Measurements from ENCODE around the gene APLP1.

APLP1 gene

DNA sequence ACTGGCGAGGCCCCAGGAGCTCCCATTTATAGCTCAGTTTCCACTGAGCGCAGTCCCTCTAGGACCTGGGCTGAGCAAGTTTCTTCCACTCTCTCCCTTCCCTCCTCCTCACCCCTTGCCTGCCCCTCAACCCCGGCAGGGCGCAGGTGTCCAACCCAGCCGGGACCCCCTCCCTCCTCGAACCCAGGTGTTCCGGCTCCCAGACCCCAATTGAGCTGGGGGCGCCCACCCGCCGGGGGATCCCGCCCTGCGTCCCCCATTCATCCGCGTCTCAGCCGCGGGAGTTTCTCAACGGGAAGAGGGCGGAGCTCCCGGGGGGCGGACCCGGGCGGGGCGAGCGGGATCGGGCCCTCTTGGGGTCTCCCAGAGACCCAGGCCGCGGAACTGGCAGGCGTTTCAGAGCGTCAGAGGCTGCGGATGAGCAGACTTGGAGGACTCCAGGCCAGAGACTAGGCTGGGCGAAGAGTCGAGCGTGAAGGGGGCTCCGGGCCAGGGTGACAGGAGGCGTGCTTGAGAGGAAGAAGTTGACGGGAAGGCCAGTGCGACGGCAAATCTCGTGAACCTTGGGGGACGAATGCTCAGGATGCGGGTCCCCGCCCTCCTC, 11.7 kb upstream of the APLP1 start, which contains the start of gene KIRREL2:
Gene KIRREL2 (plus strand): TSS at position 366 of the 604 bp plus-strand sequence. CDS start 209 bp downstream, at position 575.
- TF ChIP-seq ZFX (IDR thresholded peaks at IDR 0.05; ENCODE audit: borderline replicate concordance) (no peak), CTCF (IDR thresholded peaks at IDR 0.05) (no peak)
- no peak within 1 kb of the TSS for H3K27ac ChIP-seq

DNA sequence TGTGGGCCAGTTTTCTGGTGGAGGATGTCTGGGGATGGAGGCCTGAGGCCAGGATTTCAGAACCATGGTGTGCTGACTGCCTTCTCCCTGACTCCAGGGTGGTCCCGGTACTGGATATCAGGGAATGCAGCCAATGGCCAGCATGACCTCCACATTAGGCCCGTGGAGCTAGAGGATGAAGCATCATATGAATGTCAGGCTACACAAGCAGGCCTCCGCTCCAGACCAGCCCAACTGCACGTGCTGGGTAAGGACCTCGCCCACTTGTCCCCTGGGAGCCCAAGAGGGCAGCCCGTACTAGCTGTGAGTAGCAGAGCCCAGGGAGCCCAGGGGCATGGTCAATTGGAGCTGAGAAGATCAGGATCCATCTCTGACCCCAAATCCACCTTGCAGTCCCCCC, 10.1 kb upstream of the APLP1 start:
- no peak overlapping the region for H3K27ac ChIP-seq
- TF ChIP-seq ZFX (IDR thresholded peaks at IDR 0.05; ENCODE audit: borderline replicate concordance) (no peak), CTCF (IDR thresholded peaks at IDR 0.05) (no peak)

DNA sequence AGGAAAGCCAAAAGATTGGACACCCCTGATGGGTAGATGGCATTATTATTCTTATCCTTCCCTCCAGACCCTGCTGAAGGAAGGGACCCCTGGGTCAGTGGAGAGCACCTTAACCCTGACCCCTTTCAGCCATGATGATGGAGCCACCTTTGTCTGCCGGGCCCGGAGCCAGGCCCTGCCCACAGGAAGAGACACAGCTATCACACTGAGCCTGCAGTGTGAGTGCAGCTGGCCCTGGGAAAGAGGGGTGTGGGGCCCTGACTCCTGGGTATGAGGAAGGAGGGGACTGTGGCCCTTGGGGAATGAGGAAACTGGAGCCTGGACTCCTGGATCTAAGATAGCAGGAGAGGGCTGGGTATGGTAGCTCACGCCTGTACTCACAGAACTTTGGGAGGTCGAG, 9.0 kb upstream of the APLP1 start:
- TF ChIP-seq CTCF (IDR thresholded peaks at IDR 0.05) (no peak), ZFX (IDR thresholded peaks at IDR 0.05; ENCODE audit: borderline replicate concordance) (no peak)

DNA sequence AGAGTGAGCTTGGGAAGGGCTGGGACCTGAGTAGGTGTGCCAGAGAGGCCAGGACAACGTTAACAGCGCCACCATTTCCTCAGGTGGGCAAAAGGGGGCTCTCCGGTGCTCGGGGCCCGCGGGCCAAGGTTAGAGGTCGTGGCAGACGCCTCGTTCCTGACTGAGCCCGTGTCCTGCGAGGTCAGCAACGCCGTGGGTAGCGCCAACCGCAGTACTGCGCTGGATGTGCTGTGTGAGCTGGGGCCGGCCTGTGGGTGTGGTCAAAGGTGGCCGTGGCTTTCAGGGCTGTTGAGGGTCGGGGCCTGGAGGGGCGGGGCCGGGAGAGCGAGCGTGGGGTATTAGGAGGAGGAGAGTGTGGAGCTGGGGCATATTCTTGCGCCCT, 7.9 kb upstream of the APLP1 start:
- no peak for TF ChIP-seq CTCF (IDR thresholded peaks at IDR 0.05)
- TF ChIP-seq ZFX (IDR thresholded peaks at IDR 0.05; ENCODE audit: borderline replicate concordance) = no peak
- no peak overlapping the region for H3K27ac ChIP-seq

More for the DNA sequence above, 9.0 kb upstream of the APLP1 start:
- H3K27ac ChIP-seq = no peak overlapping the region

DNA sequence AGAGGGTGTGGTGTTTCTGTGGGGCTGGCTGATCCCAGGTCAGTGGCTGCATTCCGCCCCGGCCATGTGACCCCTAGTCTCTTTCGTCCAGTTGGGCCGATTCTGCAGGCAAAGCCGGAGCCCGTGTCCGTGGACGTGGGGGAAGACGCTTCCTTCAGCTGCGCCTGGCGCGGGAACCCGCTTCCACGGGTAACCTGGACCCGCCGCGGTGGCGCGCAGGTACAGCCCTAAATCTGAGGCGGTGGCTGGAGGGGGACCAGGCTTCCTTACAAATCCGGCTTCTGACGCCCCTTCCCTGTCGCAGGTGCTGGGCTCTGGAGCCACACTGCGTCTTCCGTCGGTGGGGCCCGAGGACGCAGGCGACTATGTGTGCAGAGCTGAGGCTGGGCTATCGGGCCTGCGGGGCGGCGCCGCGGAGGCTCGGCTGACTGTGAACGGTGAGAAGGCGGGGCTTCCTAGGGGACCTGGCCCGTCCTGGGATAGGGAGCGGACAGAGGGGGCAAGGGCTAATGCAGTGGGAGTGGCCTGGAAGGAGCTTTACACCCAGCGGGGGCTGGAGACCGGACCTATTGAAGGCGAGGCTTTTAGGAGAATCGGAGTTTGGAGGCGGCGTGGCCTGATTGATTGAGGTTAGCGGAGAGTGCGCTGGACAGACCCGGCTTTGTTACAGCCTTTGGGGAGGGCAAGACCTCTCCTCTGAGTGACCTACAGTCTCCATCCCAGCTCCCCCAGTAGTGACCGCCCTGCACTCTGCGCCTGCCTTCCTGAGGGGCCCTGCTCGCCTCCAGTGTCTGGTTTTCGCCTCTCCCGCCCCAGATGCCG, 7.3 kb upstream of the APLP1 start:
- no peak for TF ChIP-seq CTCF (IDR thresholded peaks at IDR 0.05)
- no peak for TF ChIP-seq ZFX (IDR thresholded peaks at IDR 0.05; ENCODE audit: borderline replicate concordance)
- no peak overlapping the region for H3K27ac ChIP-seq

- no peak overlapping the region for H3K27ac ChIP-seq
- TF ChIP-seq ZFX (IDR thresholded peaks at IDR 0.05; ENCODE audit: borderline replicate concordance) (no peak), CTCF (IDR thresholded peaks at IDR 0.05) (no peak)
Measured at GRCh38 chr19:35861640-35862160, 6.7 kb upstream of the APLP1 start.

GRCh38 chr19:35862528-35862927, 5.8 kb upstream of the APLP1 start:
- no peak overlapping the region; the same call in 1 of the 2 replicates for H3K27ac ChIP-seq
- TF ChIP-seq ZFX (IDR thresholded peaks at IDR 0.05; ENCODE audit: borderline replicate concordance) (no peak), CTCF (IDR thresholded peaks at IDR 0.05) (no peak)
